22Rv1 (cell line): Measurements from ENCODE around the gene CREB3L4.

ENCODE experiments used
- H3K27ac ChIP-seq: fragments of 450-650 bp; 2 replicates; pipeline ENCODE4 v1.5.1; 2017
- CTCF ChIP-seq: fragments of 450-650 bp; IDR thresholded peaks from 2 replicates; pipeline ENCODE4 v1.5.1; 2017; ENCODE audit warnings: mild to moderate bottlenecking
- ZFX ChIP-seq: fragments of 450-650 bp; IDR thresholded peaks from 2 replicates; pipeline ENCODE4 v1.6.1; 2017; ENCODE audit warnings: antibody characterized with exemption, borderline replicate concordance

Gene CREB3L4

GRCh38 chr1:153945795-153946621, 21.7 kb upstream of the CREB3L4 start:
- H3K27ac ChIP-seq, result peak overlapping the region; percentile 95
- TF ChIP-seq CTCF (no peak), ZFX (no peak)

GRCh38 chr1:153946622-153947241, 21.0 kb upstream of the CREB3L4 start, which contains the start of gene DENND4B:
Gene DENND4B, minus strand, starts transcription at chr1:153946718. Its CDS starts 2,344 bp downstream, at chr1:153944374.
- peak within 1 kb of the TSS; percentile 95 for H3K27ac ChIP-seq
- TF ChIP-seq CTCF, result peak; percentile 100
- TF ChIP-seq ZFX, result no peak

GRCh38 chr1:153951183-153951582, 16.5 kb upstream of the CREB3L4 start:
- no peak for TF ChIP-seq ZFX
- TF ChIP-seq CTCF, result no peak
- H3K27ac ChIP-seq, result no peak overlapping the region

GRCh38 chr1:153951801-153952200, 15.9 kb upstream of the CREB3L4 start:
- TF ChIP-seq CTCF (no peak), ZFX (no peak)
- no peak overlapping the region for H3K27ac ChIP-seq

GRCh38 chr1:153953859-153954365, 13.8 kb upstream of the CREB3L4 start:
- H3K27ac ChIP-seq, result no peak overlapping the region
- TF ChIP-seq CTCF (no peak), ZFX (no peak)

GRCh38 chr1:153954826-153955225, 12.9 kb upstream of the CREB3L4 start:
- TF ChIP-seq CTCF, result no peak
- TF ChIP-seq ZFX, result no peak
- no peak overlapping the region for H3K27ac ChIP-seq

- TF ChIP-seq ZFX, result no peak
- no peak for TF ChIP-seq CTCF
- peak overlapping the region; percentile 100 for H3K27ac ChIP-seq
Measured at GRCh38 chr1:153956997-153957715, 10.5 kb upstream of the CREB3L4 start.
